ENCODE measurements around the gene LEMD3. TPM values are rescaled to one million over a fixed set of nuclear protein-coding genes. Genes with fewer than 3 reads are reported as not detected.

The LEMD3 gene
- polyA plus RNA-seq, 2 of the 4 experiments (the other 2 are of a cell fraction): 12.3 to 17.8 TPM

DNA sequence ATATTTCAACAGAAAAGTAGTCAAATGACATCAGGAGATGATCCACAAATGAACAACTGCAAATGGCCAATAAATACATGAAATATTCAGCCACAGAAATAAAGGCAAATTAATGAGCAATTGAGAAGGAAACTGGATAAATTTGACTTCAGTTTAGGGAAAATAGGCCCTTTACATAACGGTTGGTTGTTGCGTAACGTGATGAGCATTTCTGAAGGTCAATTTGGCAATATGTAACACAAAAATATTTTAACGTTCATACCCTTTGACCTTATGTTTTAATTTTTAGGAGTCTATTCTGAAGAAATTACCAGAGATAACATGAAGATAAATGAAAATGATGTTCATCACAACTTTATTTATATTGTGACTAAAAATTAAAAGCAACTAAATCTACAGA, 94.4 kb downstream of the LEMD3 start:
- no peaks in the 10 kb centered on the region for H3K4me1 ChIP-seq
- no peaks in the 10 kb centered on the region for H3K9me3 ChIP-seq
- WGBS (ENCODE audit: missing lambda C conversion rate): 72% methylated on average over 4 of the region's 4 CpGs
- peak in 1 of 2 experiments; percentile 31; a peak in 1 of 4 replicates for TF ChIP-seq CEBPB (IDR thresholded peaks at IDR 0.05)
- TF ChIP-seq EP300 (IDR thresholded peaks at IDR 0.05): no peak
- no peak for TF ChIP-seq HOXB5 (CRISPR knock-in tag; IDR thresholded peaks at IDR 0.05)
- TF ChIP-seq, protein P1, sequence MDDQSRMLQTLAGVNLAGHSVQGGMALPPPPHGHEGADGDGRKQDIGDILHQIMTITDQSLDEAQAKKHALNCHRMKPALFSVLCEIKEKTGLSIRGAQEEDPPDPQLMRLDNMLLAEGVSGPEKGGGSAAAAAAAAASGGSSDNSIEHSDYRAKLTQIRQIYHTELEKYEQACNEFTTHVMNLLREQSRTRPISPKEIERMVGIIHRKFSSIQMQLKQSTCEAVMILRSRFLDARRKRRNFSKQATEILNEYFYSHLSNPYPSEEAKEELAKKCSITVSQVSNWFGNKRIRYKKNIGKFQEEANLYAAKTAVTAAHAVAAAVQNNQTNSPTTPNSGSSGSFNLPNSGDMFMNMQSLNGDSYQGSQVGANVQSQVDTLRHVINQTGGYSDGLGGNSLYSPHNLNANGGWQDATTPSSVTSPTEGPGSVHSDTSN (IDR thresholded peaks at IDR 0.05): no peak
- no peak for ATAC-seq
- ChIA-PET CTCF (no interaction called here), POLR2A (no interaction called here)
- no peak overlapping the region for H3K4me3 ChIP-seq
- DNase-seq (ENCODE audit: low read depth in 1 of 2, low spot score in 1 of 2): no peak
- no peak for FAIRE-seq
- H3K27ac ChIP-seq: no peak overlapping the region
- H3K4me2 ChIP-seq: no peak overlapping the region

- no peak for ATAC-seq
- no peak for TF ChIP-seq TFCP2L1 (CRISPR knock-in tag; IDR thresholded peaks at IDR 0.05)
- TF ChIP-seq EHF (CRISPR knock-in tag; IDR thresholded peaks at IDR 0.05): no peak
- no peak for TF ChIP-seq MAFK (IDR thresholded peaks at IDR 0.05; ENCODE audit: partially characterized antibody)
- TF ChIP-seq E2F6 (IDR thresholded peaks at IDR 0.05; ENCODE audit: borderline replicate concordance, low read depth): no peak
- TF ChIP-seq ZSCAN20 (CRISPR knock-in tag; IDR thresholded peaks at IDR 0.05): no peak
- no peak for TF ChIP-seq RARB (CRISPR knock-in tag; IDR thresholded peaks at IDR 0.05)
- TF ChIP-seq CHD4 (IDR thresholded peaks at IDR 0.05; ENCODE audit: borderline replicate concordance): no peak
- no peak for TF ChIP-seq CTCF (IDR thresholded peaks at IDR 0.05)
- TF ChIP-seq SREBF2 (IDR thresholded peaks at IDR 0.05): no peak
- TF ChIP-seq, protein P2, sequence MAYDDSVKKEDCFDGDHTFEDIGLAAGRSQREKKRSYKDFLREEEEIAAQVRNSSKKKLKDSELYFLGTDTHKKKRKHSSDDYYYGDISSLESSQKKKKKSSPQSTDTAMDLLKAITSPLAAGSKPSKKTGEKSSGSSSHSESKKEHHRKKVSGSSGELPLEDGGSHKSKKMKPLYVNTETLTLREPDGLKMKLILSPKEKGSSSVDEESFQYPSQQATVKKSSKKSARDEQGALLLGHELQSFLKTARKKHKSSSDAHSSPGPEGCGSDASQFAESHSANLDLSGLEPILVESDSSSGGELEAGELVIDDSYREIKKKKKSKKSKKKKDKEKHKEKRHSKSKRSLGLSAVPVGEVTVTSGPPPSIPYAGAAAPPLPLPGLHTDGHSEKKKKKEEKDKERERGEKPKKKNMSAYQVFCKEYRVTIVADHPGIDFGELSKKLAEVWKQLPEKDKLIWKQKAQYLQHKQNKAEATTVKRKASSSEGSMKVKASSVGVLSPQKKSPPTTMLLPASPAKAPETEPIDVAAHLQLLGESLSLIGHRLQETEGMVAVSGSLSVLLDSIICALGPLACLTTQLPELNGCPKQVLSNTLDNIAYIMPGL (CRISPR knock-in tag; IDR thresholded peaks at IDR 0.05; ENCODE audit: borderline replicate concordance): no peak
- no peak for TF ChIP-seq FOSB (CRISPR knock-in tag; IDR thresholded peaks at IDR 0.05)
- no peak for TF ChIP-seq HOXB5 (CRISPR knock-in tag; IDR thresholded peaks at IDR 0.05)
- Histone ChIP-seq H3K4me3 (no peak overlapping the region), H3K9me3 (no peaks in the 10 kb centered on the region), H3K4me1 (no peaks in the 10 kb centered on the region), H3K4me2 (no peak overlapping the region), H3K27ac (no peak overlapping the region)
- CTCF ChIA-PET: no interaction called here
- no peak for DNase-seq (ENCODE audit: low read depth in 1 of 2, low spot score in 1 of 2)
- POLR2A ChIA-PET: no interaction called here
- no peak for FAIRE-seq
- 68% methylated on average over 3 of the region's 3 CpGs for WGBS (ENCODE audit: missing lambda C conversion rate)
These were observed 97.0 kb downstream of the LEMD3 start for GRCh38 chr12:65266408-65266807.

GRCh38 chr12:65269603-65270002, 100.2 kb downstream of the LEMD3 start:
- POLR2A ChIA-PET: no interaction called here
- CTCF ChIA-PET: interaction anchor here (1.3 kb wide), 1 partner anchor 379 kb away, joined by 3 read pairs; no protein-coding TSS in a partner anchor
- FAIRE-seq: no peak
- no peak for ATAC-seq
- no peak overlapping the region for H3K27ac ChIP-seq
- no peak overlapping the region for H3K4me2 ChIP-seq
- no peak overlapping the region for H3K4me3 ChIP-seq
- no peak for DNase-seq (ENCODE audit: low read depth in 1 of 2, low spot score in 1 of 2)
- no peaks in the 10 kb centered on the region for H3K4me1 ChIP-seq
- TF ChIP-seq, protein P2 (CRISPR knock-in tag; IDR thresholded peaks at IDR 0.05; ENCODE audit: borderline replicate concordance): no peak
- TF ChIP-seq ZC3H11A (IDR thresholded peaks at IDR 0.05) (no peak), HOXB13 (CRISPR knock-in tag; IDR thresholded peaks at IDR 0.05; ENCODE audit: low read depth) (no peak), KDM1A (IDR thresholded peaks at IDR 0.05; ENCODE audit: low read depth) (no peak), TP53 (CRISPR knock-in tag; IDR thresholded peaks at IDR 0.05) (no peak), NPAS2 (CRISPR knock-in tag; IDR thresholded peaks at IDR 0.05; ENCODE audit: borderline replicate concordance) (no peak), RNF2 (IDR thresholded peaks at IDR 0.05; ENCODE audit: borderline replicate concordance, low read depth) (no peak), KDM5A (IDR thresholded peaks at IDR 0.05) (no peak), MAFK (IDR thresholded peaks at IDR 0.05; ENCODE audit: partially characterized antibody) (no peak)
- no peaks in the 10 kb centered on the region for H3K9me3 ChIP-seq
- 88% methylated on average over 1 of the region's 1 CpG for WGBS (ENCODE audit: missing lambda C conversion rate)

All from A549 (cell line).